Progenitor cell of endocrine pancreas (in vitro differentiated cells): ENCODE measurements around the gene MUC3A. TPM values are rescaled to one million over a fixed set of nuclear protein-coding genes. Genes with fewer than 3 reads are reported as not detected.

Experiments used
- DNase-seq: peaks from one replicate; pipeline ENCODE4 v3.0.0; 2021; ENCODE audit warnings: low spot score; ENCODE audit not compliant: unreplicated experiment
- H3K27ac Mint-ChIP-seq: 2 replicates; pipeline ENCODE4 v1.8.0; 2021; ENCODE audit warnings: mild to moderate bottlenecking, moderate library complexity, mixed read lengths
- H3K27me3 Mint-ChIP-seq: 2 replicates; pipeline ENCODE4 v1.8.0; 2021; ENCODE audit warnings: mixed read lengths
- H3K36me3 Mint-ChIP-seq: 2 replicates; pipeline ENCODE4 v1.8.0; 2022; ENCODE audit warnings: mixed read lengths; ENCODE audit not compliant: insufficient read depth
- H3K4me1 Mint-ChIP-seq: 2 replicates; pipeline ENCODE4 v1.8.0; 2021; ENCODE audit warnings: low read depth, mixed read lengths
- H3K4me3 Mint-ChIP-seq: 2 replicates; pipeline ENCODE4 v1.8.0; 2021; ENCODE audit warnings: low read depth, mild to moderate bottlenecking, moderate library complexity, mixed read lengths
- H3K9me3 Mint-ChIP-seq: 2 replicates; pipeline ENCODE4 v1.8.0; 2021; ENCODE audit warnings: low read depth, mixed read lengths
- CTCF ChIP-seq: fragments of 200-600 bp; sonication (generic); IDR thresholded peaks from one replicate; pipeline ENCODE4 v1.5.0; 2021; ENCODE audit warnings: antibody characterized with exemption, mild to moderate bottlenecking; ENCODE audit not compliant: unreplicated experiment
- total RNA-seq: library from RNA; stranded (reverse); gene quantifications from 2 replicates; pipeline ENCODE4 v1.2.1, GENCODE V29; 2021

Gene MUC3A
- total RNA-seq, 1 donor from 2014 or later, result 2.0 TPM

- H3K36me3 Mint-ChIP-seq, result no peaks in the 10 kb centered on the region
- H3K9me3 Mint-ChIP-seq, result peaks cover 2% of the 10 kb centered on the region
- no peak for DNase-seq
Observed at GRCh38 chr7:100943693-100944092, 5.6 kb upstream of the MUC3A start.

GRCh38 chr7:100944138-100944537 lies 5.2 kb upstream of the MUC3A start:
- peaks cover 8% of the 10 kb centered on the region for H3K27me3 Mint-ChIP-seq
- H3K4me3 Mint-ChIP-seq, result no peak overlapping the region
- TF ChIP-seq CTCF, result no peak
- no peaks in the 10 kb centered on the region for H3K36me3 Mint-ChIP-seq
- no peak for DNase-seq
- H3K9me3 Mint-ChIP-seq, result peaks cover 2% of the 10 kb centered on the region
- peaks cover 4% of the 10 kb centered on the region for H3K4me1 Mint-ChIP-seq
- no peak overlapping the region for H3K27ac Mint-ChIP-seq

More at GRCh38 chr7:100943693-100944092, 5.6 kb upstream of the MUC3A start:
- Mint-ChIP-seq H3K4me1 (peaks cover 4% of the 10 kb centered on the region), H3K4me3 (no peak overlapping the region), H3K27ac (no peak overlapping the region), H3K27me3 (peaks cover 5% of the 10 kb centered on the region)
- TF ChIP-seq CTCF, result no peak

GRCh38 chr7:100946111-100946510 lies 3.2 kb upstream of the MUC3A start:
- Mint-ChIP-seq H3K4me3 (no peak overlapping the region), H3K36me3 (no peaks in the 10 kb centered on the region), H3K27ac (no peak overlapping the region), H3K27me3 (peaks cover 19% of the 10 kb centered on the region), H3K4me1 (peaks cover 4% of the 10 kb centered on the region), H3K9me3 (peaks cover 2% of the 10 kb centered on the region)
- DNase-seq, result no peak
- no peak for TF ChIP-seq CTCF

GRCh38 chr7:100946766-100947365 lies 2.5 kb upstream of the MUC3A start:
- no peak overlapping the region for H3K4me3 Mint-ChIP-seq
- H3K4me1 Mint-ChIP-seq, result peaks cover 4% of the 10 kb centered on the region
- H3K9me3 Mint-ChIP-seq, result peaks cover 2% of the 10 kb centered on the region
- H3K27ac Mint-ChIP-seq, result no peak overlapping the region
- TF ChIP-seq CTCF, result no peak
- no peak for DNase-seq
- H3K36me3 Mint-ChIP-seq, result no peaks in the 10 kb centered on the region
- H3K27me3 Mint-ChIP-seq, result peaks cover 19% of the 10 kb centered on the region

GRCh38 chr7:100947792-100948191 lies 1.5 kb upstream of the MUC3A start:
- H3K36me3 Mint-ChIP-seq, result no peaks in the 10 kb centered on the region
- no peak overlapping the region for H3K27ac Mint-ChIP-seq
- no peak for DNase-seq
- no peak overlapping the region for H3K4me3 Mint-ChIP-seq
- H3K9me3 Mint-ChIP-seq, result peaks cover 2% of the 10 kb centered on the region
- no peaks in the 10 kb centered on the region for H3K4me1 Mint-ChIP-seq
- no peak for TF ChIP-seq CTCF
- H3K27me3 Mint-ChIP-seq, result peaks cover 19% of the 10 kb centered on the region
